ENCODE results near the gene TBC1D22A. TPM values are rescaled to one million over a fixed set of nuclear protein-coding genes. Genes with fewer than 3 reads are reported as not detected.

The TBC1D22A gene
- total RNA-seq, 1 donor from 2014 or later: 24.2 TPM

DNA sequence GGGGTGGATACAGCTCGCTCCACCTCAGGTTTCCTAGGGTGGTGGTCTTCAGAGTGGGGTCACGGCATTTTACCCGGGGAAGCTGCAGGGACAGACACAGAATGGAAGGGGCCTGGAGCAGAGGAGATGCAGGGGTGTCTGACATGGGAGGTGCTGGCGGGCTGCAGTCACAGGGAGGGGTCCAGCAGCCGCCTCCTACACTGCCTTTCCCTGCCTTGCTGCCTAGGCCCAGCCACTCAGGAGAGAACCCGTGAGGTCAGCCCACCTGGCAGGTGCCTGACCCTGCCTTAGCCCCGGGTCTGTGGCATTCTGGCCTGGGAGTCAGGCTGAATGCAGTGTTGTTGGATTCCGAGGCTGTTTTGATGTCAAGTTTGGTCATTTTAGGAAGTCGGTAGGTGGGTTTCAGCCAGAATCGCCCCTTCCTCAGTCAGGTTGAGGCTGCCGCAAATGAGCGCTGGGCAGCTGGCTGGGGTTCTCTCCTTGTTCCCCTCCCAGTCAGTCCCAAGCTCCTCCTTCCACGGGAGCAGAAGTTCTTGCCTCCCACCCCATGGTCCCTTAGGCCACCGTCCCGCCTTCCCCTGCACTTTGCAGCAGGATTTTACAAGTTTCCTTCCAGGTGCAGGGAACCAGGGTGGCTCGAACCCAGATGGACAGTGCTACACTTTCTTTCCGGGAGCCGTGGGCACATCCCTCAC is 294.5 kb downstream of the TBC1D22A start:
- Mint-ChIP-seq H3K27me3 (ENCODE audit: low read depth, unreplicated experiment) (no peaks in the 10 kb centered on the region), H3K27ac (ENCODE audit: unreplicated experiment) (no peak overlapping the region), H3K4me1 (ENCODE audit: low read depth, unreplicated experiment) (peaks cover 10% of the 10 kb centered on the region), H3K4me3 (ENCODE audit: unreplicated experiment) (no peak overlapping the region), H3K9me3 (ENCODE audit: unreplicated experiment) (no peaks in the 10 kb centered on the region), H3K36me3 (ENCODE audit: low read depth, unreplicated experiment) (peaks cover 15% of the 10 kb centered on the region)
- no peak for TF ChIP-seq CTCF (IDR thresholded peaks at IDR 0.05; ENCODE audit: insufficient read depth, low read depth, low read length)
- TF ChIP-seq EZH2 (IDR thresholded peaks at IDR 0.05; ENCODE audit: insufficient read depth, low read length): no peak
- H3K27ac ChIP-seq (ENCODE audit: low read depth, low read length): no peak overlapping the region
- peaks cover 13% of the 10 kb centered on the region for H4K20me1 ChIP-seq (ENCODE audit: insufficient read depth, low read length)
- H3K36me3 ChIP-seq (ENCODE audit: insufficient read depth, low read length): no peaks in the 10 kb centered on the region
- no peaks in the 10 kb centered on the region for H3K79me2 ChIP-seq (ENCODE audit: insufficient read depth, low read length)
- no peaks in the 10 kb centered on the region for H3K9me3 ChIP-seq (ENCODE audit: insufficient read depth, low read depth, low read length)
- no peaks in the 10 kb centered on the region for H3K27me3 ChIP-seq (ENCODE audit: insufficient read depth, low read length)
- DNase-seq (ENCODE audit: low read depth) (no peak), FAIRE-seq (no peak)
- H3K4me2 ChIP-seq (ENCODE audit: low read length): no peak overlapping the region
- no peak overlapping the region for H2AFZ ChIP-seq (ENCODE audit: low read depth, low read length)
- H3K9ac ChIP-seq (ENCODE audit: low read length): no peak overlapping the region
- no peak overlapping the region for H3K4me3 ChIP-seq (ENCODE audit: insufficient read depth, low read depth, low read length)
- H3K4me1 ChIP-seq (ENCODE audit: insufficient read depth, low read length): peaks cover 15% of the 10 kb centered on the region

DNA sequence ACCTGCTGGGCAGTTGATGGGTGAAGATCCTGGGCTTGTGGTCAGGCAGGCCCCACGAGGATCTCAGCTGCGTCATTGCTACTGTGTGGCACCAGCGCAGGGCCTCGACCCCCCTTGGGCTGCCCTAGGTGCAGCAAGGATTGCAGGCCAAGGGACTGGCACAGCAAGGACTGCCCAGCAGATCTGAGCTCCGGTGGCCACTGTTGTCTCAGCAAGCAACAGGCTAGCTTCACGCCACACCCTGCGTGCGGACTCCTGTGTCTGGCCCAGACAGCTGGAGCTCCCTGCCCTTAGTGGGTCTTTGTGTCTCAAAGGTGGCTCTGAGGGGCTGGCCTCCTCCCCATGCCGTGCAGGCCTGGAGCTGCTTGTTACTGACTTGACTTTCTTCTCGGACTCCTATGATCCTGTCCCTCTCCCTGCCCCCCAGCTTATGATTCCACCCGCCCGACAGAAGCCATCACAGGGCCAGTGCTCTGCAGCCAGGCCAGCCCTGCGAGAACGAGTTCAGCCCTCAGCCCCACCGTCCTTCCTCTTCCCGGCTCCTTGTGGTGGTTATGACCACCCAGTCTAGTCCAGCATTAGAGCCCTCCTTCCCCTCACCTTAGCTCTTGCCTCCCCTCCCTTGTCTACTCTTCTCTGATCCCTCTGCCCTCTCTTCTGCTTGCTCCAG is 295.6 kb downstream of the TBC1D22A start:
- Histone ChIP-seq H3K79me2 (ENCODE audit: insufficient read depth, low read length) (no peaks in the 10 kb centered on the region), H3K4me1 (ENCODE audit: insufficient read depth, low read length) (peaks cover 13% of the 10 kb centered on the region), H3K9ac (ENCODE audit: low read length) (no peak overlapping the region), H3K27me3 (ENCODE audit: insufficient read depth, low read length) (no peaks in the 10 kb centered on the region), H4K20me1 (ENCODE audit: insufficient read depth, low read length) (peaks cover 13% of the 10 kb centered on the region), H3K27ac (ENCODE audit: low read depth, low read length) (no peak overlapping the region), H3K9me3 (ENCODE audit: insufficient read depth, low read depth, low read length) (no peaks in the 10 kb centered on the region), H3K4me2 (ENCODE audit: low read length) (no peak overlapping the region), H3K36me3 (ENCODE audit: insufficient read depth, low read length) (no peaks in the 10 kb centered on the region), H2AFZ (ENCODE audit: low read depth, low read length) (no peak overlapping the region), H3K4me3 (ENCODE audit: insufficient read depth, low read depth, low read length) (no peak overlapping the region)
- H3K27me3 Mint-ChIP-seq (ENCODE audit: low read depth, unreplicated experiment): no peaks in the 10 kb centered on the region
- peaks cover 15% of the 10 kb centered on the region for H3K36me3 Mint-ChIP-seq (ENCODE audit: low read depth, unreplicated experiment)
- no peaks in the 10 kb centered on the region for H3K9me3 Mint-ChIP-seq (ENCODE audit: unreplicated experiment)
- H3K4me1 Mint-ChIP-seq (ENCODE audit: low read depth, unreplicated experiment): peaks cover 10% of the 10 kb centered on the region
- DNase-seq (ENCODE audit: low read depth) (no peak), FAIRE-seq (no peak)
- no peak overlapping the region for H3K4me3 Mint-ChIP-seq (ENCODE audit: unreplicated experiment)
- H3K27ac Mint-ChIP-seq (ENCODE audit: unreplicated experiment): no peak overlapping the region
- TF ChIP-seq CTCF (IDR thresholded peaks at IDR 0.05; ENCODE audit: insufficient read depth, low read depth, low read length): no peak
- no peak for TF ChIP-seq EZH2 (IDR thresholded peaks at IDR 0.05; ENCODE audit: insufficient read depth, low read length)

DNA sequence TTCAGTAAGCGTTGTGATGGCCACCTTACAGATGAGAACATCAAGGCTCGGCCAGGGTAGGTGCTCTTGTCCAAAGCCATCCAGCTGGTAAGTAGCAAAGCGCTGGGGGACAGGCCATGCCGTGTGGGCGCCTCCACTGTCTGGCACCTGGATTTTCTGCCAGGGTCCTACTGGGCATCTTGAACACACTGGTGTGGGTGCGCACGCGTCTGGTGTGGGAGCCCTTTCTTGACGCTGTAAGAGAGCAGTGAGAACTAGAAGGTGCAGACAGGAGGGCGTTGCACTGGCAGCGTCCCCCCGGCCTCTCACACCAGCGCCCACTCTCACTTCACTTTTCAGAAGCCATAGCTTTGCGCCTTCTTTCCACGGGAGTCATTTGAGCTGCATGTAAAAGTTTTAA is 296.6 kb downstream of the TBC1D22A start:
- Mint-ChIP-seq H3K27ac (ENCODE audit: unreplicated experiment) (no peak overlapping the region), H3K27me3 (ENCODE audit: low read depth, unreplicated experiment) (no peaks in the 10 kb centered on the region), H3K4me1 (ENCODE audit: low read depth, unreplicated experiment) (no peaks in the 10 kb centered on the region), H3K4me3 (ENCODE audit: unreplicated experiment) (no peak overlapping the region), H3K9me3 (ENCODE audit: unreplicated experiment) (no peaks in the 10 kb centered on the region), H3K36me3 (ENCODE audit: low read depth, unreplicated experiment) (peaks cover 15% of the 10 kb centered on the region)
- H3K9me3 ChIP-seq (ENCODE audit: insufficient read depth, low read depth, low read length): no peaks in the 10 kb centered on the region
- DNase-seq (ENCODE audit: low read depth) (no peak), FAIRE-seq (no peak)
- no peak overlapping the region for H3K9ac ChIP-seq (ENCODE audit: low read length)
- no peak overlapping the region for H2AFZ ChIP-seq (ENCODE audit: low read depth, low read length)
- no peak for TF ChIP-seq EZH2 (IDR thresholded peaks at IDR 0.05; ENCODE audit: insufficient read depth, low read length)
- no peak for TF ChIP-seq CTCF (IDR thresholded peaks at IDR 0.05; ENCODE audit: insufficient read depth, low read depth, low read length)
- no peaks in the 10 kb centered on the region for H3K36me3 ChIP-seq (ENCODE audit: insufficient read depth, low read length)
- H3K27ac ChIP-seq (ENCODE audit: low read depth, low read length): no peak overlapping the region
- no peak overlapping the region for H3K4me3 ChIP-seq (ENCODE audit: insufficient read depth, low read depth, low read length)
- H3K4me2 ChIP-seq (ENCODE audit: low read length): no peak overlapping the region
- H3K79me2 ChIP-seq (ENCODE audit: insufficient read depth, low read length): no peaks in the 10 kb centered on the region
- H3K4me1 ChIP-seq (ENCODE audit: insufficient read depth, low read length): peaks cover 3% of the 10 kb centered on the region
- peaks cover 7% of the 10 kb centered on the region for H4K20me1 ChIP-seq (ENCODE audit: insufficient read depth, low read length)
- no peaks in the 10 kb centered on the region for H3K27me3 ChIP-seq (ENCODE audit: insufficient read depth, low read length)

Measured in astrocyte (in vitro differentiated cells and primary cell).